Measurements from ENCODE around the gene NOS3.

The NOS3 gene

GRCh38 chr7:151060416-151061212 lies 69.8 kb downstream of the NOS3 start:
- peak; percentile 60 for DNase-seq

GRCh38 chr7:151061213-151062110 lies 70.6 kb downstream of the NOS3 start:
- no peak for DNase-seq

GRCh38 chr7:151062111-151062398 lies 71.2 kb downstream of the NOS3 start:
- DNase-seq: no peak

GRCh38 chr7:151062399-151063211 lies 71.8 kb downstream of the NOS3 start:
- peak; percentile 66 for DNase-seq

- DNase-seq: peak; percentile 51
Observed at GRCh38 chr7:151063212-151063561, 72.4 kb downstream of the NOS3 start.
